ENCODE results near the gene TRIM33. TPM values are rescaled to one million over a fixed set of nuclear protein-coding genes. Genes with fewer than 3 reads are reported as not detected.

TRIM33 gene
- total and polyA plus RNA-seq, 2 experiments from 2014 or later: 50.3 to 51.1 TPM

DNA sequence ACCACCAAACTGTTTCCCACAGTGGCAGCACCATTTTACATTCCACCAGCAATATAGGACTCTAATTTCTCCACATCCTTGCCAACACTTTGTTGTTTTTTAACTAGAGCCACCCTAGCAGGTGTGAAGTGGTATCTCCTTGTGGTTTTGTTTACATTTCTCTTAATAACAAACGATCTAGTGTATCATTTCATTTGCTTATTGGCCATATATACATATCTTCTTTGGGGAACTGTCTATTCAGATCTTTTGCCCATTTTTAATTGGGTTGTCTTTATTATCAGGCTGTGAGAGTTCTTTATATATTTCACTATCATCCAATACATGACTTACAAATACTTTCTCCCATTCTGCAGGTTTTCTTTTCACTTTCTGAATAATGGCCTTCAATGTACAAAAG lies 18.0 kb downstream of the TRIM33 start:
- H3K4me3 Mint-ChIP-seq: no peak overlapping the region
- no peak for DNase-seq (ENCODE audit: low spot score)
- peaks cover 100% of the 10 kb centered on the region for H3K79me2 ChIP-seq (replicated peaks; ENCODE audit: insufficient read depth)
- ATAC-seq: no peak
- no peaks in the 10 kb centered on the region for H3K36me3 ChIP-seq (ENCODE audit: insufficient read depth)
- no peak overlapping the region for H3K4me3 ChIP-seq
- no peaks in the 10 kb centered on the region for H3F3A ChIP-seq (replicated peaks; ENCODE audit: low read depth)
- no peaks in the 10 kb centered on the region; the same call in 1 of the 2 replicates for H3K4me1 ChIP-seq (ENCODE audit: insufficient read depth)
- peaks cover 44% of the 10 kb centered on the region for H4K20me1 ChIP-seq (replicated peaks; ENCODE audit: insufficient read depth)
- no peak overlapping the region for H3K4me2 ChIP-seq
- H3K36me3 Mint-ChIP-seq (ENCODE audit: low read depth): peaks cover 14% of the 10 kb centered on the region; the same call in 2 of the 3 replicates
- H3K27ac ChIP-seq (ENCODE audit: low read depth): no peak overlapping the region
- peaks cover 13% of the 10 kb centered on the region for H3K4me1 Mint-ChIP-seq
- TF ChIP-seq, protein P1, sequence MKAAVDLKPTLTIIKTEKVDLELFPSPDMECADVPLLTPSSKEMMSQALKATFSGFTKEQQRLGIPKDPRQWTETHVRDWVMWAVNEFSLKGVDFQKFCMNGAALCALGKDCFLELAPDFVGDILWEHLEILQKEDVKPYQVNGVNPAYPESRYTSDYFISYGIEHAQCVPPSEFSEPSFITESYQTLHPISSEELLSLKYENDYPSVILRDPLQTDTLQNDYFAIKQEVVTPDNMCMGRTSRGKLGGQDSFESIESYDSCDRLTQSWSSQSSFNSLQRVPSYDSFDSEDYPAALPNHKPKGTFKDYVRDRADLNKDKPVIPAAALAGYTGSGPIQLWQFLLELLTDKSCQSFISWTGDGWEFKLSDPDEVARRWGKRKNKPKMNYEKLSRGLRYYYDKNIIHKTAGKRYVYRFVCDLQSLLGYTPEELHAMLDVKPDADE (IDR thresholded peaks at IDR 0.05): no peak
- TF ChIP-seq NANOG (IDR thresholded peaks at IDR 0.05; ENCODE audit: borderline replicate concordance) (no peak), EZH2 (IDR thresholded peaks at IDR 0.05; ENCODE audit: low read depth, unreplicated experiment) (no peak), ZNF331 (CRISPR knock-in tag; IDR thresholded peaks at IDR 0.05; ENCODE audit: low read depth) (no peak), STAT1 (IDR thresholded peaks at IDR 0.05; ENCODE audit: unreplicated experiment) (no peak)
- no peaks in the 10 kb centered on the region for H3K9me2 ChIP-seq (ENCODE audit: insufficient read depth)
- no peaks in the 10 kb centered on the region; the same call in 2 of the 3 replicates for H3K9me3 Mint-ChIP-seq
- H3K27me3 Mint-ChIP-seq (ENCODE audit: insufficient read depth, low read depth, poor library complexity): no peaks in the 10 kb centered on the region
- H3K27ac Mint-ChIP-seq: no peak overlapping the region
- no peaks in the 10 kb centered on the region for H3K27me3 ChIP-seq (ENCODE audit: insufficient read depth)
- H2AFZ ChIP-seq: no peak overlapping the region

DNA sequence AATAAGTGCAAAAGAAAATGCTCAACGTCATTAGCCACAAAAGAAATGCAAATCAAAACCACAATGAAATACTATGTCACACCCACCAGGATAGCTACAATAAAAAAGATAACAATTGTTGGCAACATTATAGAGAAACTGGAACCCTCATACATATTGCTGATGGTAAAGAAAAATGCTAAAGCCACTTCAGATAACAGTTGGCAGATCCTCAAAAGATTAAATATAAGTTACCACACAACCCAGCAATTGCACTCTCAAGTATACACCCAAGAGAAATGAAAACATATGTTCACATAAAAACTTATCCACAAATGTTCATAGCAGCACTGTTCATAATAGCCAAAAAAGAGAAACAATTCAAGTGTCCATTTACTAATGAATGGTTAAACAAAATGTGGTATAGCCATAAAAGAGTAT lies 20.7 kb downstream of the TRIM33 start:
- peaks cover 29% of the 10 kb centered on the region for H4K20me1 ChIP-seq (replicated peaks; ENCODE audit: insufficient read depth)
- no peak overlapping the region for H3K27ac Mint-ChIP-seq
- no peak for TF ChIP-seq ZNF114 (CRISPR knock-in tag; IDR thresholded peaks at IDR 0.05)
- TF ChIP-seq, protein P2, sequence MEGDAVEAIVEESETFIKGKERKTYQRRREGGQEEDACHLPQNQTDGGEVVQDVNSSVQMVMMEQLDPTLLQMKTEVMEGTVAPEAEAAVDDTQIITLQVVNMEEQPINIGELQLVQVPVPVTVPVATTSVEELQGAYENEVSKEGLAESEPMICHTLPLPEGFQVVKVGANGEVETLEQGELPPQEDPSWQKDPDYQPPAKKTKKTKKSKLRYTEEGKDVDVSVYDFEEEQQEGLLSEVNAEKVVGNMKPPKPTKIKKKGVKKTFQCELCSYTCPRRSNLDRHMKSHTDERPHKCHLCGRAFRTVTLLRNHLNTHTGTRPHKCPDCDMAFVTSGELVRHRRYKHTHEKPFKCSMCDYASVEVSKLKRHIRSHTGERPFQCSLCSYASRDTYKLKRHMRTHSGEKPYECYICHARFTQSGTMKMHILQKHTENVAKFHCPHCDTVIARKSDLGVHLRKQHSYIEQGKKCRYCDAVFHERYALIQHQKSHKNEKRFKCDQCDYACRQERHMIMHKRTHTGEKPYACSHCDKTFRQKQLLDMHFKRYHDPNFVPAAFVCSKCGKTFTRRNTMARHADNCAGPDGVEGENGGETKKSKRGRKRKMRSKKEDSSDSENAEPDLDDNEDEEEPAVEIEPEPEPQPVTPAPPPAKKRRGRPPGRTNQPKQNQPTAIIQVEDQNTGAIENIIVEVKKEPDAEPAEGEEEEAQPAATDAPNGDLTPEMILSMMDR (conservative IDR thresholded peaks at IDR 0.05; ENCODE audit: low read depth in 2 of 2): no peak
- TF ChIP-seq, protein P3, sequence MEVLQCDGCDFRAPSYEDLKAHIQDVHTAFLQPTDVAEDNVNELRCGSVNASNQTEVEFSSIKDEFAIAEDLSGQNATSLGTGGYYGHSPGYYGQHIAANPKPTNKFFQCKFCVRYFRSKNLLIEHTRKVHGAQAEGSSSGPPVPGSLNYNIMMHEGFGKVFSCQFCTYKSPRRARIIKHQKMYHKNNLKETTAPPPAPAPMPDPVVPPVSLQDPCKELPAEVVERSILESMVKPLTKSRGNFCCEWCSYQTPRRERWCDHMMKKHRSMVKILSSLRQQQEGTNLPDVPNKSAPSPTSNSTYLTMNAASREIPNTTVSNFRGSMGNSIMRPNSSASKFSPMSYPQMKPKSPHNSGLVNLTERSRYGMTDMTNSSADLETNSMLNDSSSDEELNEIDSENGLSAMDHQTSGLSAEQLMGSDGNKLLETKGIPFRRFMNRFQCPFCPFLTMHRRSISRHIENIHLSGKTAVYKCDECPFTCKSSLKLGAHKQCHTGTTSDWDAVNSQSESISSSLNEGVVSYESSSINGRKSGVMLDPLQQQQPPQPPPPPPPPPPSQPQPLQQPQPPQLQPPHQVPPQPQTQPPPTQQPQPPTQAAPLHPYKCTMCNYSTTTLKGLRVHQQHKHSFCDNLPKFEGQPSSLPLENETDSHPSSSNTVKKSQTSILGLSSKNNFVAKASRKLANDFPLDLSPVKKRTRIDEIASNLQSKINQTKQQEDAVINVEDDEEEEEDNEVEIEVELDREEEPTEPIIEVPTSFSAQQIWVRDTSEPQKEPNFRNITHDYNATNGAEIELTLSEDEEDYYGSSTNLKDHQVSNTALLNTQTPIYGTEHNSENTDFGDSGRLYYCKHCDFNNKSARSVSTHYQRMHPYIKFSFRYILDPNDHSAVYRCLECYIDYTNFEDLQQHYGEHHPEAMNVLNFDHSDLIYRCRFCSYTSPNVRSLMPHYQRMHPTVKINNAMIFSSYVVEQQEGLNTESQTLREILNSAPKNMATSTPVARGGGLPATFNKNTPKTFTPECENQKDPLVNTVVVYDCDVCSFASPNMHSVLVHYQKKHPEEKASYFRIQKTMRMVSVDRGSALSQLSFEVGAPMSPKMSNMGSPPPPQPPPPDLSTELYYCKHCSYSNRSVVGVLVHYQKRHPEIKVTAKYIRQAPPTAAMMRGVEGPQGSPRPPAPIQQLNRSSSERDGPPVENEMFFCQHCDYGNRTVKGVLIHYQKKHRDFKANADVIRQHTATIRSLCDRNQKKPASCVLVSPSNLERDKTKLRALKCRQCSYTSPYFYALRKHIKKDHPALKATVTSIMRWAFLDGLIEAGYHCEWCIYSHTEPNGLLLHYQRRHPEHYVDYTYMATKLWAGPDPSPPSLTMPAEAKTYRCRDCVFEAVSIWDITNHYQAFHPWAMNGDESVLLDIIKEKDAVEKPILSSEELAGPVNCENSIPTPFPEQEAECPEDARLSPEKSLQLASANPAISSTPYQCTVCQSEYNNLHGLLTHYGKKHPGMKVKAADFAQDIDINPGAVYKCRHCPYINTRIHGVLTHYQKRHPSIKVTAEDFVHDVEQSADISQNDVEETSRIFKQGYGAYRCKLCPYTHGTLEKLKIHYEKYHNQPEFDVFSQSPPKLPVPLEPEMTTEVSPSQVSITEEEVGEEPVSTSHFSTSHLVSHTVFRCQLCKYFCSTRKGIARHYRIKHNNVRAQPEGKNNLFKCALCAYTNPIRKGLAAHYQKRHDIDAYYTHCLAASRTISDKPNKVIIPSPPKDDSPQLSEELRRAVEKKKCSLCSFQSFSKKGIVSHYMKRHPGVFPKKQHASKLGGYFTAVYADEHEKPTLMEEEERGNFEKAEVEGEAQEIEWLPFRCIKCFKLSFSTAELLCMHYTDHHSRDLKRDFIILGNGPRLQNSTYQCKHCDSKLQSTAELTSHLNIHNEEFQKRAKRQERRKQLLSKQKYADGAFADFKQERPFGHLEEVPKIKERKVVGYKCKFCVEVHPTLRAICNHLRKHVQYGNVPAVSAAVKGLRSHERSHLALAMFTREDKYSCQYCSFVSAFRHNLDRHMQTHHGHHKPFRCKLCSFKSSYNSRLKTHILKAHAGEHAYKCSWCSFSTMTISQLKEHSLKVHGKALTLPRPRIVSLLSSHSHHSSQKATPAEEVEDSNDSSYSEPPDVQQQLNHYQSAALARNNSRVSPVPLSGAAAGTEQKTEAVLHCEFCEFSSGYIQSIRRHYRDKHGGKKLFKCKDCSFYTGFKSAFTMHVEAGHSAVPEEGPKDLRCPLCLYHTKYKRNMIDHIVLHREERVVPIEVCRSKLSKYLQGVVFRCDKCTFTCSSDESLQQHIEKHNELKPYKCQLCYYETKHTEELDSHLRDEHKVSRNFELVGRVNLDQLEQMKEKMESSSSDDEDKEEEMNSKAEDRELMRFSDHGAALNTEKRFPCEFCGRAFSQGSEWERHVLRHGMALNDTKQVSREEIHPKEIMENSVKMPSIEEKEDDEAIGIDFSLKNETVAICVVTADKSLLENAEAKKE (CRISPR knock-in tag; IDR thresholded peaks at IDR 0.05): no peak
- no peak for TF ChIP-seq EZH2phosphoT487 (IDR thresholded peaks at IDR 0.05; ENCODE audit: unreplicated experiment)
- TF ChIP-seq EZH2 (IDR thresholded peaks at IDR 0.05; ENCODE audit: low read depth, unreplicated experiment): no peak

More for the DNA sequence above, 20.7 kb downstream of the TRIM33 start:
- Histone ChIP-seq H3K79me2 (replicated peaks; ENCODE audit: insufficient read depth) (peaks cover 100% of the 10 kb centered on the region), H3K4me2 (no peak overlapping the region), H3K27ac (ENCODE audit: low read depth) (no peak overlapping the region), H3K4me3 (no peak overlapping the region), H2AFZ (no peak overlapping the region), H3K4me1 (ENCODE audit: insufficient read depth) (no peaks in the 10 kb centered on the region; the same call in 1 of the 2 replicates), H3K9me2 (ENCODE audit: insufficient read depth) (no peaks in the 10 kb centered on the region), H3K36me3 (ENCODE audit: insufficient read depth) (no peaks in the 10 kb centered on the region), H3F3A (replicated peaks; ENCODE audit: low read depth) (no peaks in the 10 kb centered on the region), H3K27me3 (ENCODE audit: insufficient read depth) (no peaks in the 10 kb centered on the region)
- Mint-ChIP-seq H3K36me3 (ENCODE audit: low read depth) (peaks cover 18% of the 10 kb centered on the region; the same call in 2 of the 3 replicates), H3K9me3 (no peaks in the 10 kb centered on the region; the same call in 2 of the 3 replicates), H3K4me3 (no peak overlapping the region), H3K27me3 (ENCODE audit: insufficient read depth, low read depth, poor library complexity) (peaks cover 3% of the 10 kb centered on the region), H3K4me1 (peaks cover 17% of the 10 kb centered on the region)
- ATAC-seq: no peak
- no peak for DNase-seq (ENCODE audit: low spot score)

Data from GM23338 (cell line).